ENCODE measurements around the gene C2CD4C. TPM values are rescaled to one million over a fixed set of nuclear protein-coding genes. Genes with fewer than 3 reads are reported as not detected.

C2CD4C gene
- total RNA-seq, 1 experiment from 2014 or later = 1.8 TPM

DNA sequence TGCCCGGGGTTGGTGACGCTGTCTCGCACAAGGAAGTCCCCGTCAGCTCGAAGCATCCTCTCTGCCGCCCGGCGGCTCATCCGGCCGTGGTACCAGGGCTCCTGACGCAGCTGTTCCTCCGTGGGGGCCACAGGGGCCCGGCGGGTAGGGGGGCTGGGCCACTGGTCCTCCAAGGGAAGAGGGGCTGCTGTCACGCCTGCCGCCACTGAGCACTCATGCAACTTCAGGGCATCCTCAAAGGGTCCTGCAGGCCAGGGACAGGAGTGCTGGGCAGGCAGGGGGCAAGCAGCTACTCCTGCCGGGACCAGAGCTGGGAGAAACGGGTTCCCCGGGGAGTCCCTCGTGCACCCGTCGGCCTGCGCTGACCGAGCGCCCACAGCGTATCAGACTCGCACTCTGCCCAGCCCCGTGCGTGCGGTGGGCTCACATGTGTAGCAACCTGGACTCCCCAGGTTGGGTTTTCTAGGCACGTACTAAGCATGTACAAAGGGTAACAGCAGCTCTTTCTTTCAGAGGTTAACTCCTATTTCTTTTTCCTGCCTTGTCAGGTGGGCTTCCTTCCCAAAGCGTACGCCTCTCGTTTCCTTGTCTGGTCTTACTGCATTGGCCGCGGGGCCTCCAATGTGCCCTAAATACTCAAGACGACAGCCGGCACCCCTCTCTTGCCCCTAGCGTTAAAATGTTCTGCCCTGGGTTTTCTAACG lies 13.4 kb upstream of the C2CD4C start:
- TF ChIP-seq, protein P1, sequence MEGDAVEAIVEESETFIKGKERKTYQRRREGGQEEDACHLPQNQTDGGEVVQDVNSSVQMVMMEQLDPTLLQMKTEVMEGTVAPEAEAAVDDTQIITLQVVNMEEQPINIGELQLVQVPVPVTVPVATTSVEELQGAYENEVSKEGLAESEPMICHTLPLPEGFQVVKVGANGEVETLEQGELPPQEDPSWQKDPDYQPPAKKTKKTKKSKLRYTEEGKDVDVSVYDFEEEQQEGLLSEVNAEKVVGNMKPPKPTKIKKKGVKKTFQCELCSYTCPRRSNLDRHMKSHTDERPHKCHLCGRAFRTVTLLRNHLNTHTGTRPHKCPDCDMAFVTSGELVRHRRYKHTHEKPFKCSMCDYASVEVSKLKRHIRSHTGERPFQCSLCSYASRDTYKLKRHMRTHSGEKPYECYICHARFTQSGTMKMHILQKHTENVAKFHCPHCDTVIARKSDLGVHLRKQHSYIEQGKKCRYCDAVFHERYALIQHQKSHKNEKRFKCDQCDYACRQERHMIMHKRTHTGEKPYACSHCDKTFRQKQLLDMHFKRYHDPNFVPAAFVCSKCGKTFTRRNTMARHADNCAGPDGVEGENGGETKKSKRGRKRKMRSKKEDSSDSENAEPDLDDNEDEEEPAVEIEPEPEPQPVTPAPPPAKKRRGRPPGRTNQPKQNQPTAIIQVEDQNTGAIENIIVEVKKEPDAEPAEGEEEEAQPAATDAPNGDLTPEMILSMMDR (conservative IDR thresholded peaks at IDR 0.05; ENCODE audit: low read depth, low read length) = no peak
- TF ChIP-seq EZH2 (IDR thresholded peaks at IDR 0.05; ENCODE audit: borderline replicate concordance, low read depth, low read length, poor library complexity, severe bottlenecking) = no peak

DNA sequence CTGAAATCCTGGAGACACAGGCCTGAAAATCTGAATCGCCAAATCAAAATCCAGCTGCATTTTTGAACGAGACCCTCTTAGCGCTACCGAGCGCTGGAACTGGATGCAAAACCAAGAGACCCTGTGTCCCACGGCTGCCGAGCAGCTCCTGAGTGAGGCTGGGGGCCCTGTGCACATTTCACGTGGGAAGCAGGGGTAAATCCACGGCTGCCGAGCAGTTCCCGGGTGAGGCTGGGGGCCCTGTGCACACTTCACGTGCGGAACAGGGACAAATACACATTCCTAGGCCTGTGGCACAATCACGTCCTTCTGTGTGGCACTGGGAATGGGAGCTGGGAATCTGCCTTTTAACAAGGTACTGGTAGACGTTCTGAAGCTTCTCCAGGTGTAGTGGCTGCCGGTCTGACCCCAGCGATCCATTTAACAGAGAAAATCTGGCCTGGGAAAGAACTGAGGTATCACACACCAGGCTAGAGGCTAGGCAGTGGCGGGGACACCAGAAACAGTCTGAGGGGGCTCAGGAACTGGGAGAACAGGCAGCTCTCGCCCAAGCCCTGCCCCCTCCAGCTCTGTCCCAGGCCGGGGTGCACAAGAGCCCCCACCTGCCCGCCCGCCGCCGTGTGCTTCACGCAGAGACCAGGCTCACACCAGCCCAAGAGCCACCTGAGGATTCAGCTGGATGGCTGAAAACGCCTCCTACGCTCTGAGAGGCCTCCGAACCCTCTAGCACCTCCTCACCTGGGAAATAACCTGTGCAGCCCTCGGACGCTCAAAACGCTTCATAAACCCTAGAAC lies 11.0 kb upstream of the C2CD4C start:
- TF ChIP-seq EZH2 (IDR thresholded peaks at IDR 0.05; ENCODE audit: borderline replicate concordance, low read depth, low read length, poor library complexity, severe bottlenecking) = no peak
- TF ChIP-seq, protein P1 (conservative IDR thresholded peaks at IDR 0.05; ENCODE audit: low read depth, low read length) = no peak
- no peaks in the 10 kb centered on the region for H3K4me1 ChIP-seq (ENCODE audit: insufficient read depth, low read length, poor library complexity, severe bottlenecking)
- no peak for DNase-seq (ENCODE audit: low spot score)
- H3K36me3 ChIP-seq (ENCODE audit: insufficient read depth, low read length, poor library complexity, severe bottlenecking) = no peaks in the 10 kb centered on the region
- ChIA-PET CTCF (no interaction called here), POLR2A (ENCODE audit: low non-redundant PET) (no interaction called here)
- no peaks in the 10 kb centered on the region for H3K27me3 ChIP-seq (replicated peaks; ENCODE audit: insufficient read depth, low read depth, low read length, poor library complexity)
- no peak overlapping the region for H3K4me3 ChIP-seq (ENCODE audit: low read depth, low read length, poor library complexity, severe bottlenecking)
- no TSS peak for BruUV-seq (replicated peaks)
- H3K9me3 ChIP-seq (ENCODE audit: low read depth, low read length, poor library complexity, severe bottlenecking) = no peaks in the 10 kb centered on the region
- intact Hi-C loops (cut with micrococcal nuclease; ENCODE audit: unreplicated experiment) = no loop called here
- no peak overlapping the region for H3K27ac ChIP-seq (ENCODE audit: low read depth, low read length, poor library complexity, severe bottlenecking)

More for the DNA sequence above, 13.4 kb upstream of the C2CD4C start:
- Histone ChIP-seq H3K27ac (ENCODE audit: low read depth, low read length, poor library complexity, severe bottlenecking) (no peak overlapping the region), H3K4me3 (ENCODE audit: low read depth, low read length, poor library complexity, severe bottlenecking) (no peak overlapping the region), H3K36me3 (ENCODE audit: insufficient read depth, low read length, poor library complexity, severe bottlenecking) (no peaks in the 10 kb centered on the region), H3K9me3 (ENCODE audit: low read depth, low read length, poor library complexity, severe bottlenecking) (no peaks in the 10 kb centered on the region), H3K4me1 (ENCODE audit: insufficient read depth, low read length, poor library complexity, severe bottlenecking) (no peaks in the 10 kb centered on the region), H3K27me3 (replicated peaks; ENCODE audit: insufficient read depth, low read depth, low read length, poor library complexity) (no peaks in the 10 kb centered on the region)
- BruUV-seq (replicated peaks) = no TSS peak
- ChIA-PET CTCF (no interaction called here), POLR2A (ENCODE audit: low non-redundant PET) (no interaction called here)
- intact Hi-C loops (cut with micrococcal nuclease; ENCODE audit: unreplicated experiment) = no loop called here
- no peak for DNase-seq (ENCODE audit: low spot score)

DNA sequence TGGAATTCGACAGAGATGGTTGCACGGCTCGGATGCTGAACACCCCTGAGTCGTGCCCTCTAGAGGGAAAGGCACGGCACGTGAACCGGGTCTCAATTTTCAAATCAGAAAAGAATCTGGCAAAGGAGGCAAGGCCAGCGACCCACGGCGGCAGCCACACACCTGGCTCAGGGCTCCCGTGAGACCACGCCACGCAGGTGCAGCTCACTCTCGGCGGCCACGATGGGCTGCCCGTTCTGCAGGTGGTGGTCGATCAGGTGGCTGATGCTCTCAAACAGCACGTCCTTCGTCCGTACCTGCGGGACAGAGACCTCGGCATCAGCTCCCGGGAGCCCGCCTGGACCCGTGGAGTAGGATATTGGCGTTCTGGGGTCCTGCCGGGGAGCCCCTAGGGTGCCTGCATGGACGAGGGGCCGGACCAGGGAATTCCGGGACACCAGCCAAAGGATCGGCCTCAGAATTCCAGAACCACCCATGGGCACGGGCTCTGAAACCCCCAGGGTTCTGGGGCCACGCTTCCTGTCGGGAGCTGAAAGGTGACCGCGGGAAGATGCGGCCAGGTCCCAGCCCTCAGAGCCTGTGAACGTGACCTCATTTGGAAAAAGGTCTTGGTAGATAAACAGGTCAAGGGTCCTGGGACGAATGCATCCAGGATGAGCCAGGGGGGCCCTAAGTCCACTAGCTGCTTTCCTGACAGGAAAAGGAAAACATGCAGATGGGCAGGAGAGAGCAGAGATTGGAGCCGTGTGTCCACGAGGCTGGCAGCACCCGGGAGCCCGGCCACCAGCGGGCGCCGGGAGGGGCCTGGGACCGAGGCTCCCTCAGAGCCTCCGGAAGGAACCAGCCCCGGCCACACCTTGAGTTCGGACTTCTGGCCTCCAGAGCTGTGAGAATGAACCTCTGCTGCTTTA lies 10.1 kb upstream of the C2CD4C start:
- POLR2A ChIA-PET (ENCODE audit: low non-redundant PET) = no interaction called here
- Histone ChIP-seq H3K9me3 (ENCODE audit: low read depth, low read length, poor library complexity, severe bottlenecking) (no peaks in the 10 kb centered on the region), H3K4me1 (ENCODE audit: insufficient read depth, low read length, poor library complexity, severe bottlenecking) (no peaks in the 10 kb centered on the region), H3K27me3 (replicated peaks; ENCODE audit: insufficient read depth, low read depth, low read length, poor library complexity) (no peaks in the 10 kb centered on the region), H3K4me3 (ENCODE audit: low read depth, low read length, poor library complexity, severe bottlenecking) (no peak overlapping the region), H3K27ac (ENCODE audit: low read depth, low read length, poor library complexity, severe bottlenecking) (no peak overlapping the region), H3K36me3 (ENCODE audit: insufficient read depth, low read length, poor library complexity, severe bottlenecking) (no peaks in the 10 kb centered on the region)
- CTCF ChIA-PET = no interaction called here
- intact Hi-C loops (cut with micrococcal nuclease; ENCODE audit: unreplicated experiment) = no loop called here
- no peak for DNase-seq (ENCODE audit: low spot score)
- no TSS peak for BruUV-seq (replicated peaks)
- TF ChIP-seq, protein P1 (conservative IDR thresholded peaks at IDR 0.05; ENCODE audit: low read depth, low read length) = no peak
- no peak for TF ChIP-seq EZH2 (IDR thresholded peaks at IDR 0.05; ENCODE audit: borderline replicate concordance, low read depth, low read length, poor library complexity, severe bottlenecking)

Data from A673 (cell line).